Peyer's patch (tissue), 4 donors: ENCODE results near the gene SLC35G4.

Experiments
- CTCF ChIP-seq, 6 experiments: fragments of 450-650 bp in 4 of 6; fragments of 200-600 bp in 2 of 6; sonication (generic) in 1 of 6; IDR thresholded peaks; one replicate each; pipeline ENCODE4 v1.5.1; 2017 to 2019; ENCODE audit warnings: antibody characterized with exemption in 6 of 6, mild to moderate bottlenecking in 3 of 6, moderate library complexity in 1 of 6
- POLR2A ChIP-seq, 2 donors: fragments of 450-650 bp; IDR thresholded peaks; one replicate each; pipeline ENCODE4 v1.5.1; 2017; ENCODE audit warnings: antibody characterized with exemption in 2 of 2, mild to moderate bottlenecking in 2 of 2, moderate library complexity in 2 of 2

GRCh38 chr18:11655606-11655932 lies 46.2 kb downstream of the SLC35G4 start:
- TF ChIP-seq POLR2A (IDR thresholded peaks at IDR 0.05), result no peak
- no peak for TF ChIP-seq CTCF (IDR thresholded peaks at IDR 0.05)
